Measurements from ENCODE around the gene OASL. TPM values are rescaled to one million over a fixed set of nuclear protein-coding genes. Genes with fewer than 3 reads are reported as not detected.

The OASL gene
- total RNA-seq, 2 experiments from 2014 or later, result 11.1 to 11.4 TPM

DNA sequence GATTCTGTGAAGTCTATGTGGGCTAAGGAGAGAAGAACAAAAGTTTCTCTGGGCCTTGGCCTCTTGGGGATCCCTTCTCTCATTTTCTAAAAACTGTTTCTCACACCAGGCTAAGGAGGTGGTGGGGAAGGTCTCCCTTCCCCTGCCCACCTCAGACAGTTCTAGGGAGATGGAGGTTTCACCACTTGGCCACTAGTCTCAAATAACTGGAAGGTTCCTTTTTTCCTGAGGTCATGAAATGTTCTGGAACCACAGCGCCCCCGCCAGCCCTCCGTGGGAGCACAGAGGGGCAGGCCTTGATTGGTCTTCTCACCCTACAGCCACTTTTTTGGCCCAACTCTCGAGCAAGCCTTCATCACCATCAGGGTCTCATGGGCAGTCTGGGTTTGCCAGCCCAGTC is 35.4 kb downstream of the OASL start:
- H3K4me3 Mint-ChIP-seq, result no peak overlapping the region
- no peaks in the 10 kb centered on the region for H3K9me3 Mint-ChIP-seq
- H3K4me1 Mint-ChIP-seq (ENCODE audit: low read depth), result no peaks in the 10 kb centered on the region
- DNase-seq, result no peak
- H3K27me3 Mint-ChIP-seq, result no peaks in the 10 kb centered on the region
- CTCF ChIA-PET, result interaction anchor here (1.7 to 7.5 kb wide), 4 partner anchors 19 to 92 kb away, joined by 4 to 88 read pairs (median 6); no protein-coding TSS in a partner anchor
- no peak for ATAC-seq
- peaks cover 34% of the 10 kb centered on the region for H3K36me3 Mint-ChIP-seq (ENCODE audit: low read depth)
- TF ChIP-seq, protein P1, sequence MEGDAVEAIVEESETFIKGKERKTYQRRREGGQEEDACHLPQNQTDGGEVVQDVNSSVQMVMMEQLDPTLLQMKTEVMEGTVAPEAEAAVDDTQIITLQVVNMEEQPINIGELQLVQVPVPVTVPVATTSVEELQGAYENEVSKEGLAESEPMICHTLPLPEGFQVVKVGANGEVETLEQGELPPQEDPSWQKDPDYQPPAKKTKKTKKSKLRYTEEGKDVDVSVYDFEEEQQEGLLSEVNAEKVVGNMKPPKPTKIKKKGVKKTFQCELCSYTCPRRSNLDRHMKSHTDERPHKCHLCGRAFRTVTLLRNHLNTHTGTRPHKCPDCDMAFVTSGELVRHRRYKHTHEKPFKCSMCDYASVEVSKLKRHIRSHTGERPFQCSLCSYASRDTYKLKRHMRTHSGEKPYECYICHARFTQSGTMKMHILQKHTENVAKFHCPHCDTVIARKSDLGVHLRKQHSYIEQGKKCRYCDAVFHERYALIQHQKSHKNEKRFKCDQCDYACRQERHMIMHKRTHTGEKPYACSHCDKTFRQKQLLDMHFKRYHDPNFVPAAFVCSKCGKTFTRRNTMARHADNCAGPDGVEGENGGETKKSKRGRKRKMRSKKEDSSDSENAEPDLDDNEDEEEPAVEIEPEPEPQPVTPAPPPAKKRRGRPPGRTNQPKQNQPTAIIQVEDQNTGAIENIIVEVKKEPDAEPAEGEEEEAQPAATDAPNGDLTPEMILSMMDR (IDR thresholded peaks at IDR 0.05), result no peak
- POLR2A ChIA-PET, result no interaction called here
- H3K27ac Mint-ChIP-seq, result no peak overlapping the region
- intact Hi-C loops (cut with micrococcal nuclease), result no loop called here

DNA sequence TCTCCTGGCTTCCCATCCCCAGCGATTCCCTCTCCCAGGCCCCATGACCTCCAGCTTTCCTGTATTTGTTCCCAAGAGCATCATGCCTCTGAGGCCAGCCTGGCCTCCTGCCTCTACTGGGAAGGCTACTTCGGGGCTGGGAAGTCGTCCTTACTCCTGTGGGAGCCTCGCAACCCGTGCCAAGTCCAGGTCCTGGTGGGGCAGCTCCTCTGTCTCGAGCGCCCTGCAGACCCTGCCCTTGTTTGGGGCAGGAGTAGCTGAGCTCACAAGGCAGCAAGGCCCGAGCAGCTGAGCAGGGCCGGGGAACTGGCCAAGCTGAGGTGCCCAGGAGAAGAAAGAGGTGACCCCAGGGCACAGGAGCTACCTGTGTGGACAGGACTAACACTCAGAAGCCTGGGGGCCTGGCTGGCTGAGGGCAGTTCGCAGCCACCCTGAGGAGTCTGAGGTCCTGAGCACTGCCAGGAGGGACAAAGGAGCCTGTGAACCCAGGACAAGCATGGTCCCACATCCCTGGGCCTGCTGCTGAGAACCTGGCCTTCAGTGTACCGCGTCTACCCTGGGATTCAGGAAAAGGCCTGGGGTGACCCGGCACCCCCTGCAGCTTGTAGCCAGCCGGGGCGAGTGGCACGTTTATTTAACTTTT is 37.1 kb downstream of the OASL start:
- H3K27ac Mint-ChIP-seq, result no peak overlapping the region
- DNase-seq, result no peak
- H3K4me1 Mint-ChIP-seq (ENCODE audit: low read depth), result no peaks in the 10 kb centered on the region
- ATAC-seq, result no peak
- intact Hi-C loops (cut with micrococcal nuclease), result no loop called here
- TF ChIP-seq, protein P1 (IDR thresholded peaks at IDR 0.05), result no peak
- H3K4me3 Mint-ChIP-seq, result no peak overlapping the region
- POLR2A ChIA-PET, result interaction anchor here (1.0 kb wide), 2 partner anchors 9 to 33 kb away, joined by 3 read pairs; no protein-coding TSS in a partner anchor
- H3K36me3 Mint-ChIP-seq (ENCODE audit: low read depth), result peaks cover 24% of the 10 kb centered on the region
- H3K9me3 Mint-ChIP-seq, result no peaks in the 10 kb centered on the region
- H3K27me3 Mint-ChIP-seq, result no peaks in the 10 kb centered on the region
- CTCF ChIA-PET, result interaction anchor here (1.1 to 1.3 kb wide), 2 partner anchors 30 to 58 kb away, joined by 3 to 5 read pairs; no protein-coding TSS in a partner anchor

GRCh38 chr12:121001060-121001459 is 38.0 kb downstream of the OASL start:
- ATAC-seq (no peak), DNase-seq (no peak)
- Mint-ChIP-seq H3K36me3 (ENCODE audit: low read depth) (peaks cover 21% of the 10 kb centered on the region), H3K4me1 (ENCODE audit: low read depth) (no peaks in the 10 kb centered on the region), H3K27me3 (no peaks in the 10 kb centered on the region), H3K9me3 (no peaks in the 10 kb centered on the region), H3K4me3 (no peak overlapping the region), H3K27ac (no peak overlapping the region)
- TF ChIP-seq, protein P1 (IDR thresholded peaks at IDR 0.05), result no peak
- ChIA-PET CTCF (interaction anchor here (1.1 kb wide), 1 partner anchor 29 kb away, joined by 3 read pairs; no protein-coding TSS in a partner anchor), POLR2A (interaction anchor here (0.6 to 1.0 kb wide), 3 partner anchors 9 to 39 kb away, joined by 3 read pairs; no protein-coding TSS in a partner anchor)
- intact Hi-C loops (cut with micrococcal nuclease), result no loop called here

GRCh38 chr12:121000530-121000929 is 38.5 kb downstream of the OASL start:
- no peaks in the 10 kb centered on the region for H3K27me3 Mint-ChIP-seq
- H3K4me3 Mint-ChIP-seq, result no peak overlapping the region
- no peaks in the 10 kb centered on the region for H3K4me1 Mint-ChIP-seq (ENCODE audit: low read depth)
- ChIA-PET POLR2A (no interaction called here), CTCF (no interaction called here)
- intact Hi-C loops (cut with micrococcal nuclease), result no loop called here
- H3K9me3 Mint-ChIP-seq, result no peaks in the 10 kb centered on the region
- H3K36me3 Mint-ChIP-seq (ENCODE audit: low read depth), result peaks cover 18% of the 10 kb centered on the region
- DNase-seq (no peak), ATAC-seq (no peak)
- no peak overlapping the region for H3K27ac Mint-ChIP-seq
- TF ChIP-seq, protein P1 (IDR thresholded peaks at IDR 0.05), result no peak
